LNCaP clone FGC (cell line): ENCODE data around the gene UPF2.
"Not testable (repeated sequence)": the region's sequence is repeated elsewhere in the genome, so short reads cannot be mapped to it uniquely, and the experiment has no call there.

Experiments used
- DNase-seq: peaks from one replicate; pipeline ENCODE4 v3.0.0-alpha.2; 2011; ENCODE audit warnings: low read depth
- H3K4me3 ChIP-seq: 2 replicates; pipeline ENCODE4 v1.5.1; 2011; ENCODE audit warnings: mild to moderate bottlenecking, low read depth, low read length, control low read depth
- CTCF ChIP-seq: IDR thresholded peaks from 2 replicates; pipeline ENCODE4 v1.5.1; 2012; ENCODE audit warnings: mild to moderate bottlenecking; ENCODE audit not compliant: control insufficient read depth, insufficient read depth; ENCODE audit errors: extremely low read depth

UPF2 gene

GRCh38 chr10:11895598-11895997, 147.0 kb downstream of the UPF2 start:
- no peak for TF ChIP-seq CTCF
- no peak overlapping the region for H3K4me3 ChIP-seq
- DNase-seq = no peak

DNA sequence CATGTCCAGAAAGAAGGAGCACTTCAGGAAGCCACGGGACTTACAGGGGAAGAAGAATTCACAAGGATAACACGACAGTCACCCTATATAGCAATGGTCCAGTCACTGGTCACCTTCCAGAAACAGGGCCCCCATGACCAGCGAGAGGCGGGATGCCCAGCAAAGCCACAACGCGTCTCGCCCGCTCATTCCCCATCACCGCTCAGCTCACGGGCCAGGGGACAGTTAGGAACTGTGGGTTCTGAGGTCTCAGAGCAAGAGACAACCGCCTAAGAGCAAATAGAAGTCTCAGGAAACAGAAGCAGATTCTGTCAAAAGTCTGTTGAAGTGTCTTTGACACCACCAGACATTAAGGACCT, 147.5 kb downstream of the UPF2 start:
- no peak for DNase-seq
- no peak overlapping the region for H3K4me3 ChIP-seq
- TF ChIP-seq CTCF = no peak

DNA sequence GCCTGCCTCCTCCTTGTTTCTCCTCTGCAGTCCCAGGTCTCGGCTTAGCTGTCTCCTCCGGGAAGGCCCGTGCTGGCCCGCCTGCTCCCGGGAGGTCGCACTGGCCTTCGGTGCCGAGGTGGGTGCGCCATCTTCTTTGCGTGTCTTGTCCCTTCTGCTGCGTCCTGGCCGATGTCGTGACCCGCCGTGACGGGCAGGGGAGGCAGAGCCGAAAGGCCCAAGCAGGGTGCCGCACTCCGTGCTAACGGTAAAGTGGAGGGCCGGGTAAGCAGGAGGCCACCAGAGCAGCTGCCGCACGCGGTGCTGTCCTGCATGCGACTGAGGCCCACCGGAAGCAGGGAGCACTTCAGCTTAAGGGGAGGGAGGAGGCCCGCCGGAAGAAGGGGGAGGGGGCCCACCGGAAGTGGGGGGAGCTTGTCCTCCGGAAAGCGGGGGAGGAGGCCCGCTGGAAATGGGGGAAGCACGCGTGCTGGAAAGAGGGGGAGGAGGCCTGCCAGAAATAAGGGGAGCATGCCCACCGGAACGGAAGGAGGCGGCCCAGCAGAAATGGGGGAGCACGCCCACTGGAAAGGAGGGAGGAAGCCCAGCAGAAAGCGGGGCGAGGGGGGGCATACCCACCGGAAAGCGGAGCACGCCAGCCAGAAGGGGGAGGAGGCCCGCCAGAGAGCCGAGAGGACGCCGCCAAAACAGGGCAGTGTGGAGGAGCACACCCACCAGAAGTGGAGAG, 148.1 kb downstream of the UPF2 start:
- no peak for TF ChIP-seq CTCF
- no peak overlapping the region for H3K4me3 ChIP-seq
- DNase-seq = no peak

GRCh38 chr10:11893749-11894278, 148.8 kb downstream of the UPF2 start:
- no peak for TF ChIP-seq CTCF
- DNase-seq = no peak
- H3K4me3 ChIP-seq = no peak overlapping the region

GRCh38 chr10:11891776-11892486, 150.7 kb downstream of the UPF2 start:
- TF ChIP-seq CTCF = no peak
- DNase-seq = no peak
- H3K4me3 ChIP-seq = no peak overlapping the region

- DNase-seq, H3K4me3 ChIP-seq: not testable (repeated sequence)
Observed at GRCh38 chr10:11889263-11889662, 153.3 kb downstream of the UPF2 start.

GRCh38 chr10:11887381-11888227, 155.0 kb downstream of the UPF2 start:
- TF ChIP-seq CTCF = no peak
- no peak for DNase-seq
- H3K4me3 ChIP-seq = no peak overlapping the region
